Suprapubic skin (tissue), 4 donors: ENCODE measurements around the gene CPO.

ENCODE experiments used
- EP300 ChIP-seq: sonication (generic); formaldehyde crosslinking; IDR thresholded peaks from one replicate; pipeline ENCODE4 v1.6.1; 2017; ENCODE audit warnings: antibody characterized with exemption
- POLR2AphosphoS5 ChIP-seq, 3 donors: sonication (generic); formaldehyde crosslinking; IDR thresholded peaks; one replicate each; pipeline ENCODE4 v1.6.1; 2017; ENCODE audit warnings: antibody characterized with exemption in 3 of 3
- TF ChIP-seq, protein P1 (sequence below), 2 donors: fragments of 200-600 bp in 1 of 2; fragments of 450-650 bp in 1 of 2; sonication (generic) in 1 of 2; IDR thresholded peaks; one replicate each; pipeline ENCODE4 v1.5.1; 2016 to 2019; ENCODE audit warnings: antibody characterized with exemption in 2 of 2, mild to moderate bottlenecking in 1 of 2, moderate library complexity in 1 of 2

DNA sequence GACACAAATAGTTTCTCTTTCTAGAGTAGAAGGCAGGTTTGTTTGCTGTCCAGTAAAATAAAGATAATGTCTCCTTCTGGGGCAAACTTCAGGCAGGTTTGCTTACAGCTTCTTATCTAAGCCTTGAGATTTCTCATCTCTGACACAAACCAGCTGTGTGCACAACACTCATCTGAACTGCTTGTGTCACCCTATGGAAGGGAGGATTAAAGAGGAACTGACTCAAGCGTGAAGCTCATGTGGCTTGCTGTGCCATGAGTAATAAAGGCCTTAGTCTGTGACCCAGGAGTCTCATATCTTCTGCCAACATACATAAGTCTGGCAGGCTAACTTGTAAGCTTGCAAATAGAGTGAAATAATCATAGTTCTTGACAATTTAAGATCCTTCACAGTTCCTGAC lies 24.2 kb upstream of the CPO start:
- no peak for TF ChIP-seq POLR2AphosphoS5 (IDR thresholded peaks at IDR 0.05)
- no peak for TF ChIP-seq EP300
- TF ChIP-seq, protein P1, sequence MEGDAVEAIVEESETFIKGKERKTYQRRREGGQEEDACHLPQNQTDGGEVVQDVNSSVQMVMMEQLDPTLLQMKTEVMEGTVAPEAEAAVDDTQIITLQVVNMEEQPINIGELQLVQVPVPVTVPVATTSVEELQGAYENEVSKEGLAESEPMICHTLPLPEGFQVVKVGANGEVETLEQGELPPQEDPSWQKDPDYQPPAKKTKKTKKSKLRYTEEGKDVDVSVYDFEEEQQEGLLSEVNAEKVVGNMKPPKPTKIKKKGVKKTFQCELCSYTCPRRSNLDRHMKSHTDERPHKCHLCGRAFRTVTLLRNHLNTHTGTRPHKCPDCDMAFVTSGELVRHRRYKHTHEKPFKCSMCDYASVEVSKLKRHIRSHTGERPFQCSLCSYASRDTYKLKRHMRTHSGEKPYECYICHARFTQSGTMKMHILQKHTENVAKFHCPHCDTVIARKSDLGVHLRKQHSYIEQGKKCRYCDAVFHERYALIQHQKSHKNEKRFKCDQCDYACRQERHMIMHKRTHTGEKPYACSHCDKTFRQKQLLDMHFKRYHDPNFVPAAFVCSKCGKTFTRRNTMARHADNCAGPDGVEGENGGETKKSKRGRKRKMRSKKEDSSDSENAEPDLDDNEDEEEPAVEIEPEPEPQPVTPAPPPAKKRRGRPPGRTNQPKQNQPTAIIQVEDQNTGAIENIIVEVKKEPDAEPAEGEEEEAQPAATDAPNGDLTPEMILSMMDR (IDR thresholded peaks at IDR 0.05), result no peak
